ENCODE results near the gene EIF3B.
A peak's percentile ranks its signal among the peaks of the same experiment; 100 is the strongest.
"Not testable (repeated sequence)": the region's sequence is repeated elsewhere in the genome, so short reads cannot be mapped to it uniquely, and the experiment has no call there.

EIF3B gene

DNA sequence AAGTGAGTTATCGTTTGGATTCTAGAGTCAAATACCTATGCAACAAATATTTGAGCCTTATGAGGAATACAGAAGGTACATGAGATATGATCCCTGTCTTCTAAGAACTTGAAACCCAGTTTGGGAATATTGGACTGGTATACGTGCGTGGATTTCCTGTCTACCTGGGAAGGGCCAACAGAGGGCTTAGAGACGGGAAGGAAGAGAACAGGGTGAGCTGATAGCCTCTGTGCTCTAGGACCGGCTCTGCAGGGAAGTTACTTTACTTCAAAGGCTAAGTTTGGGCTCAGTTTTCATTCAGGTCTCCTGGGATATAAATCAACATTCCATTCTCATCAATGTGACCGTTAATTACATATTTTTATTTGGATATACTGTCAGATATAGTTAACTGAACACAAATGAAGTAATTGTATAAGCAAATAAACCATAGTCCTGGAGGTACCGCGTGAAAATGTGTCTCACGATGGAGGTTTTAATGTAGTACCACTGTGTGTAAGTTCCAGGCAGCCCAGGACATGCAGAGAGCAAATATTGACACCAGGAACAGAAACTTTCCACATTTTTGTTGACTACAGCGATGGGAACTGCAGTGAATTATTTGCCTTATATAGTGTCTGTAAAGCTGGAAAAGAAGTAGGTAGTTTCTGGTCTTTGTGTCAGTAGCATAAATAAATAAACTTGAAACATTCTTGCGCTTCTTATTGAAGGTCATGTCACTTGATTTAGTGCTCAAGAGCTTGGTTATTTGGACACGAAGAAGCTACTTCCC lies 57.4 kb downstream of the EIF3B start:
- Histone ChIP-seq H3K36me3 (ENCODE audit: control insufficient read depth, insufficient read depth, low read length) (no peaks in the 10 kb centered on the region), H3K4me1 (ENCODE audit: control insufficient read depth, insufficient read depth, low read length, poor library complexity, severe bottlenecking) (peaks cover 20% of the 10 kb centered on the region), H3K9me3 (ENCODE audit: control insufficient read depth, low read length) (no peaks in the 10 kb centered on the region), H3K27ac (ENCODE audit: insufficient read depth, low read length, poor library complexity, severe bottlenecking) (no peak overlapping the region), H3K4me3 (ENCODE audit: insufficient read depth, low read depth, low read length, poor library complexity, severe bottlenecking) (no peak overlapping the region), H3K27me3 (replicated peaks; ENCODE audit: control insufficient read depth, insufficient read depth, low read length, poor library complexity, severe bottlenecking) (no peaks in the 10 kb centered on the region)
- DNase-seq: no peak

DNA sequence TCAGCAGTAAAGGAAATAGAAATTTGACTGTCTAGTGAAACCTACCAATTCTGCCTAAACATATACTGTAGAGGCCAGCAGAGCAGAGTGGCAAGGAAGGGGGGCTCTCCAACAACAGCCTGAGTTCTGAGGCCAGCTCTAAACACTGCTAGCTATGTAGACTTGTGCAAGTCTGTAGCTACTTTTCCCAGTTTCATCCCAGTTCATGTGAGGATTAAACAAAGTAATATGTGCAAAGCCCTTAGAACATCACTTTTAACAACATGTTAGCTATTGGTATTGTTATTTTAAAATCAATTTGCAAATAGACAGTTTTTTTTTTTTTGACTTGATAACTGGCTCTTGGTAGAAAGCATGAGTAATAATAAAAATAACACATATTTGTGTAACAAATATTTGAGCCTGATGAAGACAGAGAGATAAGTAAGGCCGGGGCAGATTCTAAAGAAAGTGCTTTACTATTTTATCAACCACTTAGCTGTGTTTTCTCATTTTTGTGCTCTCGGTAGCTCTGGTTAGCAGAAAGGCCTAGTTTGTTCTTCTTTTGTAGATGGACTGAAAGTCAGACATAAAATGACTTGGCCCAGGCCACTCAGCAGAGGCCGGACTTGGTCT lies 58.1 kb downstream of the EIF3B start:
- Histone ChIP-seq H3K27ac (ENCODE audit: insufficient read depth, low read length, poor library complexity, severe bottlenecking) (no peak overlapping the region), H3K9me3 (ENCODE audit: control insufficient read depth, low read length) (no peaks in the 10 kb centered on the region), H3K36me3 (ENCODE audit: control insufficient read depth, insufficient read depth, low read length) (no peaks in the 10 kb centered on the region), H3K4me3 (ENCODE audit: insufficient read depth, low read depth, low read length, poor library complexity, severe bottlenecking) (no peak overlapping the region), H3K4me1 (ENCODE audit: control insufficient read depth, insufficient read depth, low read length, poor library complexity, severe bottlenecking) (peaks cover 20% of the 10 kb centered on the region), H3K27me3 (replicated peaks; ENCODE audit: control insufficient read depth, insufficient read depth, low read length, poor library complexity, severe bottlenecking) (no peaks in the 10 kb centered on the region)
- DNase-seq: no peak

DNA sequence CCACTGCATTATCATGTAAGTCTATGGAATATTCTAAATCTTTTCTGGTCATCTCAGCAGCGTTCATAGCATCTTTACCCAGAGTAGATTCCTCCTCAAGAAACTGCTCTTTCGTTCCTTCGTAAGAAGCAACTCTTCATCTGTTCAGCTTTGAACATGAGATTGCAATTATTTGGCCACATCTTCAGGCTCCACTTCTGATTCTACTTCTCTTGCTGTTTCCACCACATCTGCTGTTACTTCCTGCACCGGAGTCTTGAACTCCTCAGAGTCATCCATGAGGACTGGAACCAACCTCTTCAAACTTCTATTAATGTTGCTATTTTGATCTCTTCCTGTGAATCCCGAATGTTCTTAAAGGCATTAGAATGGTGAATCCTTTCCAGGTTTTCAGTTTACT lies 61.4 kb downstream of the EIF3B start:
- DNase-seq: no peak
- Histone ChIP-seq H3K4me3 (ENCODE audit: insufficient read depth, low read depth, low read length, poor library complexity, severe bottlenecking) (no peak overlapping the region), H3K27ac (ENCODE audit: insufficient read depth, low read length, poor library complexity, severe bottlenecking) (no peak overlapping the region), H3K9me3 (ENCODE audit: control insufficient read depth, low read length) (no peaks in the 10 kb centered on the region), H3K4me1 (ENCODE audit: control insufficient read depth, insufficient read depth, low read length, poor library complexity, severe bottlenecking) (peaks cover 6% of the 10 kb centered on the region), H3K36me3 (ENCODE audit: control insufficient read depth, insufficient read depth, low read length) (no peaks in the 10 kb centered on the region), H3K27me3 (replicated peaks; ENCODE audit: control insufficient read depth, insufficient read depth, low read length, poor library complexity, severe bottlenecking) (no peaks in the 10 kb centered on the region)

DNA sequence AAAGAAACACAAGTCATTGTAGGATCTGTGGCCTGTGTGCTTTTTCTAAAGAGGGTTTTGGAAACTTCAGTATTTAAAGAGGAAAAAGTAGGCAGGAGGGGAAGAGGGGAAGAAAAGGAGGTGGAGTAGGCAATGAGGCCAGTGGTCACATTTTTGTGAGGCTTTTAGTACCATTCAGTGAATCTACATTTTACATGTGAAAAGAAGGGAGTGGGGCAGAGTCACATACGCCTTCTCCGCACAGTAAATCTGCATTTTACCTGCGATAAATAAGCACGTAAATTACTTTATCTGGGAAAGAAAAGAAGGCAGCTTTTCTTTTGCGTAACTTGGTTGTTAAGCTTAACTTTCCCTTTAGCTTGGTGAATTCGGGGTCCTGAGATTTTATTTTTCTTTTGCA lies 62.0 kb downstream of the EIF3B start:
- Histone ChIP-seq H3K9me3 (ENCODE audit: control insufficient read depth, low read length) (no peaks in the 10 kb centered on the region), H3K27ac (ENCODE audit: insufficient read depth, low read length, poor library complexity, severe bottlenecking) (no peak overlapping the region), H3K27me3 (replicated peaks; ENCODE audit: control insufficient read depth, insufficient read depth, low read length, poor library complexity, severe bottlenecking) (no peaks in the 10 kb centered on the region), H3K4me3 (ENCODE audit: insufficient read depth, low read depth, low read length, poor library complexity, severe bottlenecking) (no peak overlapping the region), H3K4me1 (ENCODE audit: control insufficient read depth, insufficient read depth, low read length, poor library complexity, severe bottlenecking) (peaks cover 6% of the 10 kb centered on the region), H3K36me3 (ENCODE audit: control insufficient read depth, insufficient read depth, low read length) (no peaks in the 10 kb centered on the region)
- no peak for DNase-seq

- DNase-seq; H3K27ac ChIP-seq (ENCODE audit: insufficient read depth, low read length, poor library complexity, severe bottlenecking): not testable (repeated sequence)
Measured at GRCh38 chr7:2417178-2417577, 62.6 kb downstream of the EIF3B start.

DNA sequence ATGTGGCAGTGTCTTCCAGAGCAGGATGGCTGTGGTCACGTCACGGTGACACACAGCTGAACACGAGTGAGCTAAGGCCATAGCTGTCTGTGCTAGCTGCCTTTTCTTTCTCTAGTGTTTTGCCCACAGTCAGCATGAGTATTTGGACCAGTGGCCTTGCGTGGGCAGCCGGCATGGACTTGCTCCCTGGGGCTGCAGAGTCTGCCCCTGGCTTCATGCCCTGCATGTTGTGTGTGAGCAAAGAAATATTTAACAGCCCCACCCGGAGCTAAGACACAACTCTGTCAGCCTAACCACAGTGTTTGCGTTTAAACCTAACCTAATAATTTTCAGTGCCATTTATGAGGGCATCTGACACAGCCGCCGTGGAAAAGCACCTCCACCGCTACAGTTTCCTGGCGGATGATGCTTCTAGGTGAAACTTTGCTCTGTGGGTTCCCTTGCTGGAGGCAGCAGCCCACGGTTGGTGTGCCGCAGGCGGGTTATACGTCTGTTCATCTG lies 63.4 kb downstream of the EIF3B start:
- H3K4me1 ChIP-seq (ENCODE audit: control insufficient read depth, insufficient read depth, low read length, poor library complexity, severe bottlenecking): peaks cover 4% of the 10 kb centered on the region
- no peaks in the 10 kb centered on the region for H3K9me3 ChIP-seq (ENCODE audit: control insufficient read depth, low read length)
- DNase-seq: peak in 2 of 3 donors; percentile 42 to 46
- H3K27me3 ChIP-seq (replicated peaks; ENCODE audit: control insufficient read depth, insufficient read depth, low read length, poor library complexity, severe bottlenecking): no peaks in the 10 kb centered on the region
- H3K4me3 ChIP-seq (ENCODE audit: insufficient read depth, low read depth, low read length, poor library complexity, severe bottlenecking): no peak overlapping the region
- no peaks in the 10 kb centered on the region for H3K36me3 ChIP-seq (ENCODE audit: control insufficient read depth, insufficient read depth, low read length)
- H3K27ac ChIP-seq (ENCODE audit: insufficient read depth, low read length, poor library complexity, severe bottlenecking): no peak overlapping the region

More at GRCh38 chr7:2417178-2417577, 62.6 kb downstream of the EIF3B start:
- not testable (repeated sequence) for H3K36me3 ChIP-seq (ENCODE audit: control insufficient read depth, insufficient read depth, low read length); H3K4me1 ChIP-seq (ENCODE audit: control insufficient read depth, insufficient read depth, low read length, poor library complexity, severe bottlenecking); H3K27me3 ChIP-seq (replicated peaks; ENCODE audit: control insufficient read depth, insufficient read depth, low read length, poor library complexity, severe bottlenecking); H3K4me3 ChIP-seq (ENCODE audit: insufficient read depth, low read depth, low read length, poor library complexity, severe bottlenecking); H3K9me3 ChIP-seq (ENCODE audit: control insufficient read depth, low read length)

GRCh38 chr7:2420216-2420933 lies 65.7 kb downstream of the EIF3B start:
- no peak overlapping the region for H3K27ac ChIP-seq (ENCODE audit: insufficient read depth, low read length, poor library complexity, severe bottlenecking)
- H3K27me3 ChIP-seq (replicated peaks; ENCODE audit: control insufficient read depth, insufficient read depth, low read length, poor library complexity, severe bottlenecking): no peaks in the 10 kb centered on the region
- peaks cover 4% of the 10 kb centered on the region for H3K4me1 ChIP-seq (ENCODE audit: control insufficient read depth, insufficient read depth, low read length, poor library complexity, severe bottlenecking)
- no peaks in the 10 kb centered on the region for H3K9me3 ChIP-seq (ENCODE audit: control insufficient read depth, low read length)
- H3K4me3 ChIP-seq (ENCODE audit: insufficient read depth, low read depth, low read length, poor library complexity, severe bottlenecking): no peak overlapping the region
- DNase-seq: no peak
- no peaks in the 10 kb centered on the region for H3K36me3 ChIP-seq (ENCODE audit: control insufficient read depth, insufficient read depth, low read length)

DNA sequence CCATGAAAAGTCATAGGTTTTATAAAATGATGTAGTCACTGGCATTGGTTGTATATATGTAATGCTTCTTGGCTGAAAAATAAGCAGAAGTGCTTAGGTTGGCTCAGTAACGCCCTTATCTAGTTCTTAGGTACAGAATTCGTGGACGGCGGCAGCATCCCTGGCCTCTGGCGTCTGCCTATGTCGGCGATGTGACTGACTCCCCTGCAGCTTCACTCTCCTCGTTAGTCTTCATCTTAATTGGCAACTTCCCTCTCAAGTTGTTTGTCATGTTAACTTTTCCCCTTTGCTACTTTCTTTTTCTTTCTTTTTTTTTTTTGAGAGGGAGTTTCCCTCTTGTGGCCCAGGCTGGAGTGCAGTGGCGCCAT lies 67.3 kb downstream of the EIF3B start:
- Histone ChIP-seq H3K36me3 (ENCODE audit: control insufficient read depth, insufficient read depth, low read length) (no peaks in the 10 kb centered on the region), H3K27me3 (replicated peaks; ENCODE audit: control insufficient read depth, insufficient read depth, low read length, poor library complexity, severe bottlenecking) (no peaks in the 10 kb centered on the region), H3K9me3 (ENCODE audit: control insufficient read depth, low read length) (no peaks in the 10 kb centered on the region), H3K4me3 (ENCODE audit: insufficient read depth, low read depth, low read length, poor library complexity, severe bottlenecking) (no peak overlapping the region), H3K27ac (ENCODE audit: insufficient read depth, low read length, poor library complexity, severe bottlenecking) (no peak overlapping the region), H3K4me1 (ENCODE audit: control insufficient read depth, insufficient read depth, low read length, poor library complexity, severe bottlenecking) (peaks cover 4% of the 10 kb centered on the region)
- no peak for DNase-seq

DNA sequence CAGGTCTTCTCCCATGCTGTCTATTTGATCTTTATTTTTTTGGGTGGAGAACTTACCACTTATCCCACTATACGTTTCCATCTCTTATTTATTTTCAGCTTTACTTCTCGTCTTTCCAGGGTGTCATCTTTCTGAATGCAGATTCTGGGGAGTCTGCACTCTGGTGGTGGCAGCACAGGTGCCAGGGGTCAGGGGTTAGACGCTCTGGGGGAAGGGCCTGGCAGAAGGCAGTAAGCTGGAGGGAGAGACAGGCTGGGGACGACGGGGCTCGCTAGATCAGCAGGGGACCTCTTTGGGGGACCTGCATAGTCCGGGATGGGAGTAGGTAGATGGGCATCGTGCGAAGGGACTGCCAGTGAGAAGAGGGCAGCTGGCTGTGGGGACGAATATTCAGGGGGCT lies 71.1 kb downstream of the EIF3B start:
- H3K27me3 ChIP-seq (replicated peaks; ENCODE audit: control insufficient read depth, insufficient read depth, low read length, poor library complexity, severe bottlenecking): no peaks in the 10 kb centered on the region
- no peaks in the 10 kb centered on the region for H3K9me3 ChIP-seq (ENCODE audit: control insufficient read depth, low read length)
- no peaks in the 10 kb centered on the region for H3K36me3 ChIP-seq (ENCODE audit: control insufficient read depth, insufficient read depth, low read length)
- no peak overlapping the region for H3K27ac ChIP-seq (ENCODE audit: insufficient read depth, low read length, poor library complexity, severe bottlenecking)
- no peaks in the 10 kb centered on the region for H3K4me1 ChIP-seq (ENCODE audit: control insufficient read depth, insufficient read depth, low read length, poor library complexity, severe bottlenecking)
- H3K4me3 ChIP-seq (ENCODE audit: insufficient read depth, low read depth, low read length, poor library complexity, severe bottlenecking): no peak overlapping the region
- no peak for DNase-seq

Data from effector memory CD4-positive, alpha-beta T cell (primary cell).